B cell (primary cell): ENCODE measurements around the gene AGT. TPM values are rescaled to one million over a fixed set of nuclear protein-coding genes. Genes with fewer than 3 reads are reported as not detected.

Experiments
- ATAC-seq: fragments of 200-7000 bp; cut with Tn5 transposase; one replicate; pipeline ENCODE4 v1.10.0; 2021; ENCODE audit warnings: low read depth, mild to moderate bottlenecking, moderate number of reproducible peaks, moderate library complexity
- CTCF ChIA-PET: fragments of 350-600 bp; sonication (Branson Sonifier 250); formaldehyde crosslinking; loops from one replicate; lab custom pipeline; 2021; ENCODE audit warnings: antibody characterized with exemption, inconsistent platforms; lab: Charles Lee
- POLR2A ChIA-PET: fragments of 350-600 bp; sonication (Branson Sonifier 250); formaldehyde crosslinking; loops from one replicate; lab custom pipeline; 2021; ENCODE audit warnings: antibody characterized with exemption; lab: Charles Lee
- DNase-seq: peaks from one replicate; pipeline ENCODE4 v3.0.0; 2013
- H2AFZ ChIP-seq: 2 replicates; pipeline ENCODE4 v1.6.1; 2012; ENCODE audit warnings: mild to moderate bottlenecking, low read depth, low read length; ENCODE audit not compliant: insufficient read depth, poor library complexity, severe bottlenecking
- H3K27ac ChIP-seq, 2 donors: 1 replicate in 1 of 2; 2 replicates in 1 of 2; pipeline ENCODE4 v1.5.1; 2012 to 2013; ENCODE audit warnings: low read length in 2 of 2, mild to moderate bottlenecking in 2 of 2, moderate library complexity in 1 of 2
- H3K27me3 ChIP-seq, 4 experiments: fragments of 200-600 bp in 1 of 4; sonication (generic) in 1 of 4; replicated peaks in 1 of 4; 1 replicate in 2 of 4; 2 replicates in 2 of 4; pipeline versions ENCODE4 v1.6.1 to v1.7.0; 2013 to 2016; ENCODE audit warnings: low read length in 3 of 4, mild to moderate bottlenecking in 2 of 4, mixed read lengths in 1 of 4, moderate library complexity in 1 of 4; ENCODE audit not compliant: insufficient read depth in 4 of 4, control insufficient read depth in 3 of 4; ENCODE audit errors: control extremely low read depth in 1 of 4
- H3K36me3 ChIP-seq, 2 experiments: replicated peaks in 1 of 2; 1 replicate in 1 of 2; 2 replicates in 1 of 2; pipeline versions ENCODE4 v1.6.1 to v1.7.1; 2013; ENCODE audit warnings: low read length in 1 of 2; ENCODE audit not compliant: insufficient read depth in 2 of 2, control insufficient read depth in 1 of 2; ENCODE audit errors: control extremely low read depth in 1 of 2, extremely low read depth in 1 of 2
- H3K4me1 ChIP-seq, 2 donors: fragments of 200-600 bp in 1 of 2; sonication (generic) in 1 of 2; 1 replicate in 1 of 2; 2 replicates in 1 of 2; pipeline versions ENCODE4 v1.5.1 to v1.6.1; 2013 to 2017; ENCODE audit warnings: low read length in 2 of 2; ENCODE audit not compliant: control insufficient read depth in 2 of 2, insufficient read depth in 2 of 2
- H3K4me2 ChIP-seq: replicated peaks from 2 replicates; pipeline ENCODE3; 2012; ENCODE audit warnings: mild to moderate bottlenecking, low read depth, low read length; ENCODE audit not compliant: poor library complexity, severe bottlenecking
- H3K4me3 ChIP-seq, 5 experiments: fragments of 200-600 bp in 1 of 5; sonication (generic) in 1 of 5; 1 replicate in 3 of 5; 2 replicates in 2 of 5; pipeline versions ENCODE4 v1.5.1 to v1.7.0; 2011 to 2016; ENCODE audit warnings: low read length in 4 of 5, mild to moderate bottlenecking in 4 of 5, low read depth in 2 of 5, control low read depth in 1 of 5, moderate library complexity in 1 of 5; ENCODE audit not compliant: insufficient read depth in 1 of 5; ENCODE audit errors: control extremely low read depth in 1 of 5, extremely low read depth in 1 of 5
- H3K79me2 ChIP-seq: fragments of 200-600 bp; sonication (generic); one replicate; pipeline ENCODE4 v1.6.0; 2016; ENCODE audit warnings: low read length; ENCODE audit not compliant: control insufficient read depth, insufficient read depth
- H3K9ac ChIP-seq: fragments of 200-600 bp; sonication (generic); 2 replicates; pipeline ENCODE4 v1.6.1; 2017; ENCODE audit warnings: mild to moderate bottlenecking, low read length, moderate library complexity
- H3K9me3 ChIP-seq, 3 donors: one replicate each; pipeline versions ENCODE4 v1.6.1 to v1.7.1; 2013; ENCODE audit warnings: low read length in 2 of 3; ENCODE audit not compliant: control insufficient read depth in 2 of 3, insufficient read depth in 1 of 3; ENCODE audit errors: control extremely low read depth in 1 of 3
- H4K20me1 ChIP-seq: 2 replicates; pipeline ENCODE4 v1.6.0; 2012; ENCODE audit warnings: mild to moderate bottlenecking, low read length; ENCODE audit not compliant: insufficient read depth, control insufficient read depth, poor library complexity, severe bottlenecking
- H3K27ac Mint-ChIP-seq: one replicate; pipeline ENCODE4 v1.8.0; 2021; ENCODE audit warnings: mixed read lengths
- H3K27me3 Mint-ChIP-seq: one replicate; pipeline ENCODE4 v1.8.0; 2021; ENCODE audit warnings: mixed read lengths
- H3K4me1 Mint-ChIP-seq: one replicate; pipeline ENCODE4 v1.8.0; 2021; ENCODE audit warnings: mixed read lengths
- H3K4me3 Mint-ChIP-seq: one replicate; pipeline ENCODE4 v1.8.0; 2021; ENCODE audit warnings: mixed read lengths
- H3K9me3 Mint-ChIP-seq: one replicate; pipeline ENCODE4 v1.8.0; 2022; ENCODE audit warnings: mixed read lengths; ENCODE audit not compliant: insufficient read depth
- CTCF ChIP-seq: fragments of 200-600 bp; IDR thresholded peaks from one replicate; pipeline ENCODE4 v1.8.0; 2022; ENCODE audit warnings: antibody characterized with exemption, mild to moderate bottlenecking
- EZH2 ChIP-seq: IDR thresholded peaks from 2 replicates; pipeline ENCODE4 v1.6.1; 2012; ENCODE audit warnings: borderline replicate concordance, low read depth, mild to moderate bottlenecking, moderate library complexity, low read length; ENCODE audit not compliant: insufficient read depth, poor library complexity, severe bottlenecking
- whole genome bisulfite sequencing: methylation state at CpG from one replicate; pipeline ENCODE4 v1.1.5; 2013; ENCODE audit warnings: missing lambda C conversion rate; ENCODE audit not compliant: insufficient coverage; 5-methylcytosine and 5-hydroxymethylcytosine counted together
- intact Hi-C: fragments of 100-400 bp; cut with micrococcal nuclease; formaldehyde crosslinking; loops from one replicate; pipeline ENCODE4 v1.10.0; 2022
- polyA plus RNA-seq: library from polyadenylated mRNA; depleted of rRNA; stranded (reverse); fragments of >200 nt; gene quantifications from 2 replicates; pipeline ENCODE4 v1.2.3, GENCODE V29; 2012
- total RNA-seq, 2 donors: library from RNA; stranded (reverse); fragments of 120-200 nt in 1 of 2; gene quantifications; 1 replicate in 1 of 2; 2 replicates in 1 of 2; pipeline versions ENCODE4 v1.2.3 to v1.2.4, GENCODE V29; 2013 to 2022

Gene AGT
- total and polyA plus RNA-seq, 2 donors (not counting 1 experiment from before 2014, with no cell fraction given), result not detected

GRCh38 chr1:230704830-230705229, 9.1 kb downstream of the AGT start:
- 95% methylated on average over 6 of the region's 7 CpGs for WGBS
- DNase-seq (no peak), ATAC-seq (no peak)
- Histone ChIP-seq H4K20me1 (no peaks in the 10 kb centered on the region), H3K79me2 (no peaks in the 10 kb centered on the region), H3K4me2 (no peak overlapping the region), H3K4me1 (no peaks in the 10 kb centered on the region), H3K27ac (no peak overlapping the region), H3K9me3 (no peaks in the 10 kb centered on the region), H3K27me3 (peaks cover 0 to 3% (median 0%) of the 10 kb centered on the region in 4 experiments), H3K4me3 (no peak overlapping the region), H3K9ac (no peak overlapping the region), H3K36me3 (no peaks in the 10 kb centered on the region), H2AFZ (no peak overlapping the region)
- no peak overlapping the region for H3K4me3 Mint-ChIP-seq
- peaks cover 22% of the 10 kb centered on the region for H3K27me3 Mint-ChIP-seq
- H3K27ac Mint-ChIP-seq, result no peak overlapping the region
- intact Hi-C loops, result no loop called here
- H3K4me1 Mint-ChIP-seq, result no peaks in the 10 kb centered on the region
- no peak for TF ChIP-seq EZH2
- no peak for TF ChIP-seq CTCF
- POLR2A ChIA-PET, result no interaction called here
- CTCF ChIA-PET, result no interaction called here
- no peaks in the 10 kb centered on the region for H3K9me3 Mint-ChIP-seq

GRCh38 chr1:230703679-230704385, 10.1 kb downstream of the AGT start:
- no peak overlapping the region for H3K27ac ChIP-seq
- Mint-ChIP-seq H3K4me3 (no peak overlapping the region), H3K4me1 (no peaks in the 10 kb centered on the region), H3K27me3 (peaks cover 19% of the 10 kb centered on the region), H3K27ac (no peak overlapping the region), H3K9me3 (no peaks in the 10 kb centered on the region)
- no peaks in the 10 kb centered on the region for H3K79me2 ChIP-seq
- no peaks in the 10 kb centered on the region for H4K20me1 ChIP-seq
- DNase-seq (no peak), ATAC-seq (no peak)
- no peaks in the 10 kb centered on the region for H3K9me3 ChIP-seq
- ChIA-PET CTCF (no interaction called here), POLR2A (no interaction called here)
- no peak overlapping the region for H2AFZ ChIP-seq
- no peaks in the 10 kb centered on the region for H3K36me3 ChIP-seq
- no peak overlapping the region for H3K4me2 ChIP-seq
- intact Hi-C loops, result no loop called here
- peaks cover 0 to 3% (median 0%) of the 10 kb centered on the region in 4 experiments for H3K27me3 ChIP-seq
- 92% methylated on average over 6 of the region's 8 CpGs for WGBS
- no peaks in the 10 kb centered on the region for H3K4me1 ChIP-seq
- no peak overlapping the region for H3K9ac ChIP-seq
- TF ChIP-seq CTCF (no peak), EZH2 (no peak)
- H3K4me3 ChIP-seq, result no peak overlapping the region
